Psoas muscle (tissue), 8 donors: ENCODE data around the gene ZBTB39. TPM values are rescaled to one million over a fixed set of nuclear protein-coding genes. Genes with fewer than 3 reads are reported as not detected.
"Not testable (repeated sequence)": the region's sequence is repeated elsewhere in the genome, so short reads cannot be mapped to it uniquely, and the experiment has no call there.

ENCODE experiments used
- ATAC-seq, 4 donors: fragments of 200-7000 bp; cut with Tn5 transposase; one replicate each; pipeline ENCODE4 v1.9.1; 2020; ENCODE audit warnings: moderate library complexity in 3 of 4, mild to moderate bottlenecking in 2 of 4
- DNase-seq, 2 donors: peaks; one replicate each; pipeline ENCODE4 v3.0.0-alpha.2; 2020
- H3K27ac ChIP-seq: fragments of 200-600 bp; one replicate; pipeline ENCODE4 v1.8.0; 2022
- H3K27me3 ChIP-seq, 3 donors: fragments of 200-600 bp in 1 of 3; one replicate each; pipeline versions ENCODE4 v1.6.1 to v1.8.0; 2013 to 2022; ENCODE audit warnings: low read length in 2 of 3, mild to moderate bottlenecking in 2 of 3, moderate library complexity in 1 of 3; ENCODE audit not compliant: insufficient read depth in 3 of 3
- H3K36me3 ChIP-seq, 2 donors: fragments of 200-600 bp in 1 of 2; one replicate each; pipeline versions ENCODE4 v1.6.1 to v1.8.0; 2013 to 2022; ENCODE audit warnings: low read depth in 1 of 2, mild to moderate bottlenecking in 1 of 2, moderate library complexity in 1 of 2; ENCODE audit not compliant: insufficient read depth in 1 of 2
- H3K4me1 ChIP-seq: fragments of 200-600 bp; one replicate; pipeline ENCODE4 v1.8.0; 2022
- H3K4me3 ChIP-seq: fragments of 200-600 bp; one replicate; pipeline ENCODE4 v1.8.0; 2022; ENCODE audit warnings: mild to moderate bottlenecking
- H3K9me3 ChIP-seq: fragments of 200-600 bp; one replicate; pipeline ENCODE4 v1.8.0; 2022
- CTCF ChIP-seq: fragments of 200-600 bp; IDR thresholded peaks from one replicate; pipeline ENCODE4 v1.8.0; 2022; ENCODE audit warnings: antibody characterized with exemption
- WGBS, 3 donors: extraction: QIAGEN DNeasy Blood & Tissue Kit; methylation state at CpG; one replicate each; pipeline versions ENCODE4 v1.1.6 to v1.1.7; 2013; 5-methylcytosine and 5-hydroxymethylcytosine counted together
- intact Hi-C, 2 donors: fragments of 100-400 bp; cut with DNase I; formaldehyde crosslinking; loops; one replicate each; pipeline versions ENCODE4 v1.11.0 to v1.14.2; 2022
- polyA plus RNA-seq, 3 donors: library from polyadenylated mRNA; stranded (reverse); fragments of 200-250 nt; gene quantifications; one replicate each; pipeline ENCODE4 v1.2.3, GENCODE V29; 2013
- total RNA-seq, 4 donors: library from RNA; stranded (reverse); fragmentation: NEBNext Ultra II Directional in 2 of 4; extraction: Animal tissue kit (Norgen Biotek cat#: 25700) in 2 of 4; gene quantifications; one replicate each; pipeline versions ENCODE4 v1.2.1 to v1.2.4, GENCODE V29; 2021 to 2023
- donor health status: healthy with polysubstance abuse.
- donor health status: DM: no; HTN: no; CAD: no; lungs with moderate emphysema.
- donor health status: Bipolar disorder and iron deficiency.
- donor health status: healthy.
- donor health status: DM: yes; HTN: yes; CAD: no.
- donor health status: DM: no; HTN: no; CAD: no.
- donor health status: DM: no; HTN: no; CAD: no.
- donor health status: DM: yes; HTN: yes; CAD: no.

Gene ZBTB39
- total and polyA plus RNA-seq, 7 donors: 1.2 to 5.2 (median 3.2) TPM

- intact Hi-C loops: loop anchor here in 1 of 2 donors (5.0 to 10.0 kb wide), 2 partner anchors 233 to 475 kb away; no protein-coding TSS in a partner anchor
- WGBS, 3 donors: 66 to 69% (median 66%) methylated on average over 7 of the region's 7 CpGs
- Histone ChIP-seq H3K4me3 (no peak overlapping the region), H3K36me3 (peaks cover 0 to 1% of the 10 kb centered on the region in 2 donors), H3K27ac (no peak overlapping the region), H3K9me3 (no peaks in the 10 kb centered on the region), H3K4me1 (peaks cover 9% of the 10 kb centered on the region), H3K27me3 (no peaks in the 10 kb centered on the region)
- no peak for ATAC-seq
- no peak for DNase-seq
- no peak for TF ChIP-seq CTCF
These were observed 16.3 kb downstream of the ZBTB39 start for GRCh38 chr12:56989861-56990610.

GRCh38 chr12:56988207-56988739, 18.1 kb downstream of the ZBTB39 start:
- DNase-seq: no peak
- no peak for TF ChIP-seq CTCF
- intact Hi-C loops: loop anchor here in 1 of 2 donors (5.0 kb wide), 1 partner anchor 231 kb away; no protein-coding TSS in a partner anchor
- Histone ChIP-seq H3K4me1 (peaks cover 9% of the 10 kb centered on the region), H3K36me3 (no peaks in the 10 kb centered on the region), H3K27me3 (no peaks in the 10 kb centered on the region), H3K9me3 (no peaks in the 10 kb centered on the region), H3K27ac (no peak overlapping the region), H3K4me3 (no peak overlapping the region)
- ATAC-seq: no peak
- WGBS, 3 donors: 53 to 58% (median 53%) methylated on average over 5 of the region's 5 CpGs

DNA sequence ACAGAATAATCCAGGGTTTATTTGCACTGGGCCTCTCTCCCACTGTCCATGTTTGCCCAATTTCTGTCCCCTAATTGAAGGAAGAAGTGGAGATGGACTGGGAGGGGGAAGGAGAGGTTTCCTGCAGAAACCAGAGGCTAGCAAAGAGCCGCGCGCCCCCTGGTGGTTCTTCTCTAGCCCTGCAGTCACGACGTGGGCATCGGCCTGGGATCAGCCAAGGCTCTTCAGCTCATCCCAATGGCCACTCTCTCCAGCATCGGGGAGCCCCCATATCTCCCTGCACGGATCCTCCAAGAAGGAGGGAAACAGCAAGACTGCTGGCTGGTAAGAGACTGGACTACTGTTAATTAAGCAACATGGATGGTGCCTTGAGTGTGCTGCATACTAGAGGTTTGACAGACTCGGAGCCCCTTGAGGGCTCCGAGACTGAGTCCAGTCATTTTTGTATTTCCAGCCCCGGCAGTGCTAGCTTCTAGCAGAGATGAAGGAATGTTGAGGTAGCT, 18.7 kb downstream of the ZBTB39 start:
- peak; percentile 87 to 97 (median 88) for ATAC-seq
- peak; percentile 81 to 87 for DNase-seq
- TF ChIP-seq CTCF: peak; percentile 92
- intact Hi-C loops: loop anchor here (2.0 to 5.0 kb wide), 2 partner anchors 229 to 230 kb away; no protein-coding TSS in a partner anchor
- H3K4me1 ChIP-seq: peaks cover 9% of the 10 kb centered on the region
- H3K36me3 ChIP-seq: no peaks in the 10 kb centered on the region
- H3K9me3 ChIP-seq: no peaks in the 10 kb centered on the region
- no peaks in the 10 kb centered on the region for H3K27me3 ChIP-seq
- WGBS, 3 donors: 23 to 25% (median 24%) methylated on average over 11 of the region's 11 CpGs
- no peak overlapping the region for H3K27ac ChIP-seq
- H3K4me3 ChIP-seq: no peak overlapping the region

- intact Hi-C loops: loop anchor here (2.0 to 5.0 kb wide), 2 partner anchors 228 to 230 kb away; no protein-coding TSS in a partner anchor
These were observed 19.3 kb downstream of the ZBTB39 start for GRCh38 chr12:56987011-56987410.

GRCh38 chr12:56985714-56986113, 20.6 kb downstream of the ZBTB39 start:
- intact Hi-C loops: loop anchor here (2.0 to 5.0 kb wide), 2 partner anchors 227 to 228 kb away; no protein-coding TSS in a partner anchor
- DNase-seq, H3K4me3 ChIP-seq, H3K36me3 ChIP-seq, H3K9me3 ChIP-seq, H3K27ac ChIP-seq, H3K27me3 ChIP-seq, H3K4me1 ChIP-seq: not testable (repeated sequence)
- 75 to 82% (median 78%) methylated on average over 4 to 5 of the region's 6 CpGs for WGBS, 3 donors
- peak in 1 of 4 donors; percentile 63 for ATAC-seq

More at GRCh38 chr12:56987011-56987410, 19.3 kb downstream of the ZBTB39 start:
- H3K27ac ChIP-seq: no peak overlapping the region
- no peaks in the 10 kb centered on the region for H3K9me3 ChIP-seq
- ATAC-seq: no peak
- no peak for TF ChIP-seq CTCF
- peaks cover 9% of the 10 kb centered on the region for H3K4me1 ChIP-seq
- no peaks in the 10 kb centered on the region for H3K36me3 ChIP-seq
- H3K4me3 ChIP-seq: no peak overlapping the region
- DNase-seq: no peak
- no peaks in the 10 kb centered on the region for H3K27me3 ChIP-seq
